DOHH2 (cell line): ENCODE measurements around the gene DPYSL5.

Experiments
- CTCF ChIP-seq: fragments of 200-600 bp; sonication (generic); IDR thresholded peaks from one replicate; pipeline ENCODE4 v1.5.1; 2014; ENCODE audit warnings: antibody characterized with exemption, mild to moderate bottlenecking, low read depth, low read length; ENCODE audit not compliant: poor library complexity, severe bottlenecking
- EZH2phosphoT487 ChIP-seq: fragments of 200-600 bp; sonication (generic); IDR thresholded peaks from 2 replicates; pipeline ENCODE4 v1.6.1; 2017; ENCODE audit warnings: borderline replicate concordance, mild to moderate bottlenecking, antibody characterized with exemption, low read length, moderate library complexity, mixed read lengths

DNA sequence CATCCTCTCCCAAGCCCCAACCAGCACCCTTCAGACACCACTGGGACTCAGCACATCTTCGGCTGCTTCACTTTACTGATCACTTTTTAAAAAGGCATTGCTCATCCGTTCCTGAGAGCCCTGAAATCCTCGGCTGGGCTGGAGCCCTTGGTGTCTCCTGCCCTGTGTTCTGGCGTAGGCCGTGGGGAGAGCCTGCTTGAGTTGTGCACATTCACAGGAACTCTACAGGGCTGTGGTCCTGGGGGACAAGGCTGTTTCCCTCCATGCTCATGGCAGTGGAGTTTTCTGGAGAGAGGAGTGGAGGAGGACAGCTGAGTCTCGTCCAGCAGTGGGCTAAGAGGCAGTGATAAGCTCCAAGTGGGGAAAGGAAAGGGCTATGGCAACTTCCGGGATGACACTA is 46.1 kb upstream of the DPYSL5 start:
- no peak for TF ChIP-seq CTCF
- TF ChIP-seq EZH2phosphoT487, result no peak
